ENCODE results near the gene ZC3H12D.
"Not testable (repeated sequence)": the region's sequence is repeated elsewhere in the genome, so short reads cannot be mapped to it uniquely, and the experiment has no call there.

Gene ZC3H12D

GRCh38 chr6:149483849-149484655 lies 762 bp downstream of the ZC3H12D start:
- no peak for DNase-seq (ENCODE audit: low read depth)

DNA sequence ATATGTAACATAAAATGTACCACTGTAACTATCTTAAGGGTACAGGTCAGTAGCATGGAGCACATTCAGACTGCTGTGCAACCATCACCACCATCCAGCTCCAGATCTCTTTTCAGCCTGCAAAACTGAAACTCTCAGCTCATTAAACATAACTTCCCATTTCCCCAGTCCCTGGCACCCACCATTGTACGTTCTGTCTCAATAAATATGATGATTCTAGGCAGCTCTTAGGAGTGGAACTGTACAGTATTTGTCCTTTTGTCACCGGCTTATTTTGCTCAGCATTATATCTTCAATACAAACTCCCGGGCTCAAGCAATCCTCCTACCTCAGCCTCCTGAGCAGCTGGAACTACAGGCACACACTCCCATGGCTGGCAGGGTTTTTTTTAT lies 1.5 kb downstream of the ZC3H12D start:
- DNase-seq (ENCODE audit: low read depth), result no peak

GRCh38 chr6:149482545-149483333 lies 2.1 kb downstream of the ZC3H12D start:
- no peak for DNase-seq (ENCODE audit: low read depth)

DNA sequence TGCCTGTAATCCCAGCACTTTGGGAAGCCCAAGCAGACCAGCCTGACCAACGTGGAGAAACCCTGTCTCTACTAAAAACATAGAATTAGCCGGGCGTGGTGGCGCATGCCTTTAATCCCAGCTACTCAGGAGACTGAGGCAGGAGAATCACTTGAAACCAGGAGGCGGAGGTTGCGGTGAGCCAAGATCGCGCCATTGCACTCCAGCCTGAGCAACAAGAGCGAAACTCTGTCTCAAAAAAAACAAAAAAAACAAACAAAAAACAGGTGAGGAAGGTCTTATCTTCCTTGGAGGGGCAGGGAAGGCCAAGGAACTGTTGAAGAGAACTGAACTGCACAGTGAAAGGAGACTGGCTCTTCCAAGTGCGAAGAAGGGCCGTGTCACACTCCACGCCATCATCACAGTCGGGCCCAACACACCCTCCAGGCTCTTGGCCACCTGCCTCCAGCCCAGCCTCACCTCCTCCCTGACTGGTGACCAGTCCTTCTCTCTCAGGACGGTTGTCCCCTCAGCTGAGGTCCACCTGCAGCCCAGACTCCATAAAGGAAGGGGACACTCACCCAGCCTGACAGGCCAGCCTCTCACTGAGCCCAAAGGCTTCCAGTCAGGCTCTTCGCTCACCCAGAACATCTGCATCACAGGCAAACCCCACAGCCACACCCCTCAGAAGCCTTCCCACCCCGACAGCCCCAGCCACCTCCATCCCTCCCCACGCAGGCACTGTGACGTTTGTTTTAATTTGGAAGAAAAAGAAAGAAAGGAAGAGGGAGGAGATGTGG lies 4.1 kb downstream of the ZC3H12D start:
- no peak for DNase-seq (ENCODE audit: low read depth)

DNA sequence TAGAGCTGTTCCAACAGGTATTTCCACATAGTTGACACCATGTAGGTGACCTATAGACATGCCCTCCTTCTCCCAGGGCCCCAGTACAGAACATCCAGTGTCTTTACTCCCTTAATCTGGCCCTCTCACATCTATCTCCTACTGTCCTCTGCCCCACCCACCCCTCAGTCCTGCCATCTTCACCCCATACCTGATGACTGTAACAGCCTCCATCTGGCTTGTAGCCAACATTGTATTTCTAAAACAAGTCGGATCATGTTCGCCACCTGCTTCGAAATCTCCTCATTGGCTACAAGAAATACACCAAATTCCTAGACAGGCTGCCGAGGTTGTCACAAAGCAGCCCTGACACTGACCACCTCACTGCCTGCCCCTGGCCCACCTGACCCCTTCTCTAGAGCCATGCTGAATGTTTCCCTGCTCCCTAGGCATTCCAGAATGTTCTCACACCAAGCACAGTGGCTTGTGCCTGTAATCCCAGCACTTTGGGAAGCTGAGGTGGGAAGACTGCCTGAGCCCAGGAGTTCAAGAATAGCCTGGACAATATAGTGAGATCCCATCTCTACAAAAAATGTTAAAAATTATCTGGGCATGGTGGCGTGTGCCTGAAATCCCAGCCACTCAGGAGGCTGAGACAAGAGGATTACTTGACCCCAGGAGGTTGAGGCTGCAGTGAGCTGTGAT lies 6.0 kb downstream of the ZC3H12D start:
- DNase-seq (ENCODE audit: low read depth), result no peak

- no peak for DNase-seq (ENCODE audit: low read depth)
These were observed 7.3 kb downstream of the ZC3H12D start for GRCh38 chr6:149477544-149477943.

- DNase-seq (ENCODE audit: low read depth), result no peak
These were observed 7.9 kb downstream of the ZC3H12D start for GRCh38 chr6:149476789-149477455.

DNA sequence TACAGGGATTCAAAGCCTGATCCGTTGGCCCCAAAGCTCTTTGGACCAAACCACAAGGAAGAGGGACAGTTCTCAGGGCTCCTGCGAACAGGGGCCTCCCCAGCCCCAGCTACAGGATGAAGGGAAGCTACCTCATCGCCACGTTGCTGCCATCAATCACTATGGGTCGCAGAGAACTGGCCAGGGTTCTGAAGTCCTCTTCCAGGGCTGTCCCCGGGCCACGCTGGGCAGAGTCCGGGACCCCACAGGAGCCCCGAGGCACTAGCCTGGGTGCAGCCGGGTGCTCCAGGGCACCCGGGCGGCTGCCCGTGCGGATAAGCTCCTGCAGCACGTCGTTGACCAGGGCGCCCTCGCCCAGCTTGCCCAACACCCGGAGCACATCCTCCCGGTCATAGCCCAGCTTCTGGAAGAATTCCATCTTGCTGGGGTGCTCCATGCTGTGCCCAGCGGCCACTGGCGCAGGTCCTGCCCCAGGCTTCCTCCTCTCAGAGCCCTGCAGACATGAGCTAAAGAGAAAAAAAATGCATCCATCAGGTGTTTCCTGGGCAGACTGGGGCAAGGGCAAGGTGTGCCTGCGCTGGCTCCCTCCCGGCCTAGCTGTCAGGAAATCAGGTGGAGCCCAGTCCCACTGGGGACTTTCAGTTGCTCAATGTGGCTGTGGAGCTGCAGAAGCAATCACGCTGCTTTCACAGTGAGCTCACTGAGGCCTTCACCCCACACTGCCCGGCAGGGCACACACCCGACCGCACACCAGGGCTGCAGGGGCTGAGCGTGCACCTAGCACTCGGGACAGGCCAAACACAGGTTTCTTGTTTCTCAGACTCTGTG lies 10.5 kb downstream of the ZC3H12D start:
- DNase-seq (ENCODE audit: low read depth), result no peak

DNA sequence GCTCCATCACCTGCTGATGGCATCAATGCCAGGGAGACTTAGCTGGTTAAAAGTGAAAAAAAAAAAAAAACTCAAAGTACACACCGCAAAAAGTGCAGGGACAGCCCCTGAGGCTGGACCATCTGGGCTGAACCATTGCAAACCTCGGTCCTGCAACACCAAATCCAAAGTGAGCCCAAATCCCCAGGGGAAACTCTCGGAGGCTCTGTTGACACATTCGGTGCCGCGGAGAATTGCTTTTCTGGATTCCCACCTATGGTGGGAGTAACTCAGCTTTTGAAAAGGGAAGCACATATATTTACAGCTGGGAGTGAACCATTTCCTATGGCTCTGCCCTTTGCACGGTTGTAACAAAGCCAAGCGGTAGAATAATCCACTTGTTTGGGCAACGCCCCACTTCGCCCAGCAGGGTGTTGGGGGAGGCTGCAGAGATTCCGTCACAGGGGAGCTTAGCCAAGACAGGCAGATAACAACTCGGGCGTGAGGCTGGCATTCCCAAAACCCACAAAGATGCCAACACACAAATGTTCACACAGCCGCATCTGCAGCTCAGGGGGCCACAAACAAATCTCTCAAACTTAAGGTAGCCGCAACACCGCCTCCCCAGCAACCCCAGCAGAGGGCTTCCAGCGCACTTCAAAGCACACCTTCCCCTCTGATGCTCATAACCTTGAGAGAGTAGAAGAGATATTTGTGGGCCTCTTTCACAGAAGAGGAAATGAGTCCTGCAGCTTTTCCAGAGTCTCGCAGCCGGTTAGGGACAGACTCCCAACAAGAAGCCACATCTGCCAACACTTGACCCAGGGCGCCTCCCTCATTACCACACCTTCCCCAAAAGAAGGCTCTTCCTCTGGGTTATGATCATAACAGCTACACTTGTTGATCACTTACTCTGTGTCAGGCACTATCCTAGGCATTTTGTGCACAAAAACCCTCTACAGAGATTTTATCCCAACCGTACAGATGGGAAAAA lies 11.4 kb downstream of the ZC3H12D start:
- no peak for DNase-seq (ENCODE audit: low read depth)

DNA sequence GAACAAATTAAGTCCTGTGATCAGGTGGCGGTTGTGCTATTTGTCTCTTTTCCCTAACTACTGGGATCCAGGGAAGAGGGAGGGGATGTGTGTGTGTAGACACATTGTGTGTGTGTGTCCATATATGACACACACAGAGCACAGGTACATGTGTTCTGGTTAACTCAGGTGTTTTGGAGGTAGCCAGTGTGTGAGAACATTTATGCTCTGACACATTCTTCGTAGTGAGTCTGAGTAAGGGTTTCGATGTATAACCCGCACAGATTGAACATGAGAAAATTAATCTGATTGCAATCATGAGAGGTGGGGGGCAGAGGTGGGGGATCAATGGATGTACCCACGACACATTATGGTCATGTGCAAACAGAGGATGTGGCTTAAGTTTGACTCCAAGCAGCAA lies 12.6 kb downstream of the ZC3H12D start:
- DNase-seq (ENCODE audit: low read depth), result no peak

GRCh38 chr6:149471801-149472200 lies 13.0 kb downstream of the ZC3H12D start:
- no peak for DNase-seq (ENCODE audit: low read depth)

GRCh38 chr6:149470948-149471347 lies 13.9 kb downstream of the ZC3H12D start:
- DNase-seq (ENCODE audit: low read depth), result no peak

GRCh38 chr6:149468179-149468578 lies 16.6 kb downstream of the ZC3H12D start:
- DNase-seq (ENCODE audit: low read depth), result no peak

- DNase-seq (ENCODE audit: low read depth), result no peak
These were observed 17.5 kb downstream of the ZC3H12D start for GRCh38 chr6:149467265-149467664.

GRCh38 chr6:149464411-149464810 lies 20.4 kb downstream of the ZC3H12D start:
- DNase-seq (ENCODE audit: low read depth), result no peak

GRCh38 chr6:149463781-149464180 lies 21.0 kb downstream of the ZC3H12D start:
- DNase-seq (ENCODE audit: low read depth), result no peak

DNA sequence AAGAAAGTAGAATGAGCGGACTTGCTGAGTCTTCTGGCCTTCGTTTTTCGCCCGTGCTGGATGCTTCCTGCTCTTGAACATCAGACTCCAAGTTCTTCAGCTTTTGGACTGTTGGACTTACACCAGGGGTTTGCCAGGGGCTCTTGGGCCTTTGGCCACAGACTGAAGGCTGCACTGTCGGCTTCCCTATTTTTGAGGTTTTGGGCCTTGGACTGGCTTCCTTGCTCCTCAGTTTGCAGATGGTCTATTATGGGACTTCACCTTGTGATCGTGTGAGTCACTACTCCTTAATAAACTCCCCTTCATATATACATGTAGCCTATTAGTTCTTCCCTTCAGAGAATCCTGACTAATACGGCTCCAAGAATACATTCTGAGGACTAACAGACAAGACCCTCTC lies 22.1 kb downstream of the ZC3H12D start:
- DNase-seq (ENCODE audit: low read depth), result not testable (repeated sequence)

GRCh38 chr6:149461670-149462069 lies 23.1 kb downstream of the ZC3H12D start:
- DNase-seq (ENCODE audit: low read depth), result no peak

DNA sequence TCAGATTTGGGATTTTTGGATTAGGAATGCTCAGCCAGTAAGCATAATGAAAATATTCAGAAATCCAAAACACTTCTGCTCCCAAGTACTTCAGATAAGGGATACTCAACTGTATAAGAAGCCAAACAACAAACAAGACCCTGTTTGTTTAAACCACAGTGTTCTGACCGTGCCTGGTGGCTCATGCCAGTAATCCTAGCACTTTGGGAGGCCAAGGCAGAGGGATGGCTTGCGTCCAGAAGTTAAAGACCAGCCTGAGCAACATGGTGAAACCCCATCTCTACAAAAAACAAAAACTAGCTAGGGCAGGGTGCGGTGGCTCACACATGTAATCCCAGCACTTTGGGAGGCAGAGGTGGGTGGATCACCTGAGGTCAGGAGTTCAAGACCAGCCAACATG lies 24.6 kb downstream of the ZC3H12D start:
- not testable (repeated sequence) for DNase-seq (ENCODE audit: low read depth)

Data from activated gamma-delta T cell treated with anti-CD3 and anti-CD28 coated beads, Interleukin-2, amount 50 U/mL, for 16 hours (primary cell).